ENCODE measurements around the gene KCNIP1.

KCNIP1 gene

DNA sequence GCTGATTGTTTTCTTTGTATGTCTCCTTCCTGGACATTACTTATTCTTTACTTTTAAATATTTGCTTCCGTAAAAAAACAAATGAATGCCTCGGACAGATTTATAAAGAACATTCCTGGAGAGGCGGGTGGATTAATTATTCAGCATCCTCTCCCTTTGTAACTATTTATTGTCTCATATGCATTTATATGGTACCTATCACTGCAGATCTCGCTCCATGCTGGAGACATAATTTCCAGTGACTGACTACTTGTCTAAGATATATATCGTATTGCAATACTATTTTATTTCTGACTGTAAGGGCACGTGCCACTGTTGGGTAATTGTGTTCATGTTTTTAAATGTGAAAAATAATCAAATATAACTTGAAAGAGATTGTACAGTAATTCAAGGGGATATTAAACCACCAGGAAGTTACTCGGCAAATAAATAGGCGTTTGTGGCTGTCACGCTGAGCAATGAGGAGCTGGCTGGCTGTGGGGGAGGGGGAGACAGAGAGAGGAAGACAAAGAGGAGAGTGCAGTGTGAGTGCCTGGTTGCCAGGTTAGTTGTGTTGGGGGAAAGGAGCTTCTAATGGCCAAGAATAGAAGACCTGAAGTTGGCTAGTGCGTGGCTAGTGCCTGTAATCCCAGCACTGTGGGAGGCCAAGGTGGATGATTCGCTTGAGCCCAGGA is 147.9 kb downstream of the KCNIP1 start:
- no peak for DNase-seq

DNA sequence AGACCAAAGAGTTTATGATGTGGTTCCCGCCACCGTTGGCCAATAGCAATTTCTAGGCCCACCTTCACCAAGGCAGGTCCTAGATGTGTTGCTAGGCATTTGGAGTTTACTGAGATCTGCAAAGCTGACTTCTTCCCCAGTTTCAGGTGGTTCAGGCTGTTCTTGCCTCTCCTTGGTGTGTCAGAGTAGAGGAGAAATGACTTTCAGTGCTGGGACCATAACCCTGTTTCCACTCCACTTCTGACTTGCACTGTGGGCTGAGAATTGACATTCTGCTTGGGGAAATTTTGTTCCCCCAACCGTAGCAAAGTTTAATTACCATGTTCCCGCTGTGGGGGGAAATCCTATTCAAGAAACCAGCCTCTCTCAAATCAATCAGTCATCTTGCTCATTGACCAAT is 151.7 kb downstream of the KCNIP1 start:
- no peak for DNase-seq

DNA sequence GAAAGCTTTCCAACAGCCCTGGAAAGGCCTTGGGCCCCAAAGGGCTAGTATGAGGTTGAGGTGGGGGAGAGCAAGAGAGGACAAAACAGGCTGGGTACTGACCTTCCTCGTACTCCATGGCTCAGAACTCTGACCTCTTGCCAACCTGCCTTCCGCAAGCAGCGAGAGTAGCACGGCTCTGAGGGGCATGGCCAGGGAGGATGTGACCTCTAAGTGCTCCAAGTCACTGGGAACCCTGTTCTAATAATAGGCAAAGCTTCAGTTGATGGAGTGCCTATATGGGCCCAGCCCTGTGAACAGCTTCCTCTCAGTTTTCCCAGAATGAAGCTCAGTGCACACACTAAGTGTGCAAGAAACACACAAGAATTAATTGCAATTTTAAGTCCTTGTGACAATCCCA is 152.1 kb downstream of the KCNIP1 start:
- DNase-seq, result no peak

DNA sequence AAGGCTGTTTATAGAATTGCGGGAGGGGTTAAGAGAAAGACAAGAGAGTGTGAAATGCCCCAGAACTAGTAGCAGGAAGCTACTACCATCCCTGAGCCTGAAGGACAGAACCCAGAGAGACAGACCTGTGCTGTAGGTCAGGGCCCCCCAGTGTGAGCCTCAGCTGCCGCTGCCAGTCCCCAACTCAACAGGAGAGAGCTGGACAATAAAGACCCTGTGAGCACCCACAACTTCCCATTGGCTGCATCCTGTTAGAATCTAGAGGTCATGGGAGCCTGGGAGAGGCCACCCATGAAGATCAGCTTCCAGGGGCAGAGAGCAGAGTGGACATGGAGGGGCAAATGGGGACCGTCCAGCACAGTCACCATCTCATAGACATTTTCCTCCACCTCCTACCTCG is 152.5 kb downstream of the KCNIP1 start:
- no peak for DNase-seq

DNA sequence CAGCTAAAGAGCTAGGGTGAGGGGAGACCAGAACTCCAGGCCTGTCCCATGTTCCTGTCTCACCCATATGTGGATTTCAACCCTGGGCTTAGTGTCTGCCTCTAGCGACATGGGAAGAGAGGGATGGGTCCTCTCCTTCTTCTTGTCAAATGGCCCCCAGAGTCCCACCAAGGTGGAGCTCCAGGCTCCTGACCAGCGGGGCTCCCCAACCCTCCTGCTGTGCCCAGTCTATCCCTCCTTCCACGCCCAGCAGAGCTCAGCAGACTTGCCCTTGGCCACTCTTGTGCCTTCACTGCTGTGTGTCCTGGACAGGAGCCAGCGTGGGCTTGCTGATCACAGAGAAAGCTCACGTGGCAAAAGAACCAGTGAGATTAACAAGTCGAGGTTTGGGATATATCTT is 156.7 kb downstream of the KCNIP1 start:
- no peak for DNase-seq

DNA sequence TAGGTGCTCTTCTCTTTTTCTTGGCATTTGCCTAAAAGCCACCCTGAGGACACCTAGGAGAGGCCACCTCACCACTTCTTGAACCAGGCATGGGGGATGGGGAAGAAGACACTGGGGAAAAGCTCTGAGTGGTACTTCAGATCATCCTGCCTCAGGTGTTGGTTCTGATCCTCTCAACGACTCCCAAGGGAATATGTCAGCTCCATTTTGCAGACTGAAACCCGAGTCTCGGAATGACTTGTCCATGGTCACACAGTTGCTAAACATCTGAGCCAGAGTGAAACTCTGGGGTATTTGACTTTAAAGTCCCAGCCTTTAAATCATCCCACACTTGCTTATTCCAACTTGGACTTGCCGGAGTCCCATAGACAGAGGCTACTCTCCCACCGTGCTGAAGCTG is 159.1 kb downstream of the KCNIP1 start:
- no peak for DNase-seq

DNA sequence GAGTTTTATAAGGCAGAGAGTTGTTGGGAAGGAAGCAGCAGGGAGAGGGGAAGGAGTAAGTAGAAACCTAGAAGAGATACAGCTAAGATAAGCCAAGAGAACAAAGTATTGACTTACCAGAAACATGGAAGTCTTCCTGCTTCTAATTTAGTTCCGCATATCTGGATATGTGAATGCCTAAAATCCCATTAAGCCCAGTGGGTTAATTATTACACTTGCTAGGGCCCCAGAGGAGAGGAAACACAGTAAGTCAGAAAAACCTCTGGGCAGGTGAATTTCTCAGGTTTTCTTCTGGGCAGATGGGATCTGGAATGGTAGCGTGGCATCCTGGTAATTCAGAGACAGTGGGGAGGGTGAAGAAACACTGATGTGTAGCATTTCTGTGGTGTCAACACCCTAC is 175.0 kb downstream of the KCNIP1 start:
- DNase-seq, result no peak

DNA sequence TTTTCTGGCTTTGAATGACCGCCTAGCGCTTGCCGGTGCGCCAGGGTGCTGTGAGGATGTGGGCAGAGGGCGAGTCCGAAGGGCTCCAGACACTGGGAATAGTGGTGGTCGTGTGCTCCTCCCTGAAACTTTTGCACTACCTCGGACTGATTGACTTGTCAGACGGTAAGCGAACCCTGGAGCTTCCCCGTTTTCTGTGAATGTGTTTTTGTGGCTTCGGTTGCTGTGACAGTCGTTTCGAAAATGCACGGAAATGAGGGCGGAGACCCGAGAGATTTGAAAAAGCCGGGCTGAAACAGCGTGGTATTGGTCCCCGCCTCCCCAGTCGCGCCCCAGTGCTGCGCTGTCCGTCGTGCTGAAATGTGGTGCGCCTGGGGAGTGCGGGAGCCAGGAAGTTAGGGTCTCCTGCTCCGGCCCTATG is 177.2 kb downstream of the KCNIP1 start:
- no peak for DNase-seq

DNA sequence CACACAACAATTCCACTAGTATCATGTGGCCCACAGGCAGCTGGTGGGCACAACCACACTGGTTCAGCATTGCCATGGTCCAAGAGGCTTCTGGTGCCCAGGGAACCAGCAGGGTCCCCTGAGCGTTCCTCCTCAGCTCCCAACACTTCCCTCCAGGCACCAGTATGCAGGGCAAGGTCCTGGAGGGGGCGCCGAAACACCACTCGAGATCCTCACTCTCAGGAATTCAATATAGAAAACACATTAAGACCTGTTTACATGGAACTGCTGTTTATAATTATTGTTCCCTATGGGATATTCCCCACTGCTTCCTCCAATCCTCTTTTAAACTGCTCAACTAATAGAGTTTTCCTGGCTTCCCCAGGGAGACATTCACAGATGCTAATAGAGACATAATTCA is 187.8 kb downstream of the KCNIP1 start:
- no peak for DNase-seq

DNA sequence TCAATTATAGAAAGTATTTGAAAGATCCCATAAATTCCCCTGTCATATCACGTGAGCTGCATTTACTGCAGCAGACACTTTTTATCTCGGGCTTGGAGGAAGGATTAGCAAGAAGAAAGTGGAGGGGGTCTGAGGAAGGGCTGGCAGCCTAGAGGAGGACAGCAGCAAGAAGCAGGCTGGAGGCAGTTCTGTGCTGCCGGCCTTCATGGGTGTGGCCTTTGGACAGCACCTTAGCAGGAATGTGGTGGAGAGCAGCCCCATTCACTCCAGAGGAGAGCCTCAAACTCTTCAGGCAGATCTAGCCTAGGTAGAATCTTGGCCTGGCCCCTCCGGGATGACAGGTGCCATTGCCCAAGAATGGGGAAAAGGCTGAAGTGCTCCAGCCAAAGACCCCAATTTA is 189.9 kb downstream of the KCNIP1 start:
- DNase-seq, result no peak

DNA sequence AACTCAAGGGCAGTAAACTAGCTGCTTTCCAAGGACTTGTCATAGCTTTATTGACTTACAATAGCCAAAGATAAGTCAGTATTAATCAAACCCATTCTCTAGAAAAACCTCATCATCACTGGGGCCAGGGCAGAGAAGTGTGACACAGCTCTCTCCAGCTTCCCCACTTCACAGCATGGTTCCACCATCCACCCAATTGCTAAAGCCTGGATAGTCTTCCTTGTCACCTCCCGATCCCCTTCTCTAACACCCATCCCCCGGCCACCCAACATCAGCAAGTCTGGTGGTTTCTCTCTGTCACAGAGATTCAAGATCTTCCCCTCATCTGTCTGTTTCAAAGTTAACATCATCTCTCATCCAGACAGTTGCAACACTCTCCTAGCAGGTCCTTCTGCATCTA is 191.1 kb downstream of the KCNIP1 start:
- no peak for DNase-seq

DNA sequence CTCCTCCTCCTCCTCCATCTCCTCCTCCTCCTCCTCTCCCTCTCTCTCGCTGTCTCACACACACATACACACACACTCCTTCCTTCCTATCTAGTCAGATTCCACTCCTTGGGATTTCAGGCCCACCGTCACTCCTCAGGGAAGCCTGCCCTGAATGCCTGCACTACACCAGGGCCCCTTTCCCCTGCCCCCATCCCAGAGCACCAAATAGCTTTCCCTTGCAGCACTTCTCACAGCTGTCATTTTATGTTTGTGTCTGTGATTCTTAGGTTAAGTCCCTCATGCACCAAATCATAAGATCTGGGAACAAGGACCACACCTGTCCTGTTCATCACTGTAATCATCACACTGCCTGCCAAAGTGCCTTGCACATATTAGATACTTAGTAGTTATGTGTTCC is 193.2 kb downstream of the KCNIP1 start:
- DNase-seq, result no peak

DNA sequence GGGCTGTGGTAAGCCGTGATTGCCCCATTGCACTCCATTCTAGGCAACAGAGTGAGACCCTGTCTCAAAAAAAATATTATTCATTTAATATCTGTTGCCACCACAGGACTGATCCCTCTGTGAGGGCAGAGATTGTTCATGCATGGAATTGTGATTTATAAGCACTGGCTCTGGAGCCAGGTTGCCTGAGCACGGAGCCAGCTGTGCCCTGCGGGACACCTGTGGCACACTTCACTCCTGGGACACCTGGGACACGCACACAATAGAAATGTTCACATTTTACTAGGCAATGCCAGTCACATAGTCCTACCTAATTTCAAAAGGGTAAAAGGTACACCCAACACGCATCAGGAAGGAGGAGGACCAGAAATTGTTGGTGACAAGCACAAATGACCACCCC is 196.7 kb downstream of the KCNIP1 start:
- no peak for DNase-seq

DNA sequence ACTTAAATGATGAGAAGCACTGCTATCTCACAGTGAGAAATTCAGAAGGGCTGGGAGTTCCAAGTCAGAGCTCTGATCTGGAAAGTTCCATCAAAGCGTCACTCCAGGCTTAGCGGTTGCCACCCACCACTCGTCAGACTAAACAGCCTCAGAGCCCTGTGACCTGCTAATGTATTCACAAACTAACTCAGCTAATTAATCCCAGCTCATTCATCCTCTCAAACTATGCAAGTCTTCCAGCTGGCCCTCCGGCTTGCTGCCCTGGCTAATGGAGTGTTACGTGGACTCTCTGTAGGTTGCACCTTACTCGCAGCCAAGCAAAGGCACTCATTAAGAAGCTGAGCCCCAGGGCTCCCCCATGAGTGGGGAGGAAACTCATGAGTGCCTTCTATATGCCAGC is 197.5 kb downstream of the KCNIP1 start:
- DNase-seq, result no peak

DNA sequence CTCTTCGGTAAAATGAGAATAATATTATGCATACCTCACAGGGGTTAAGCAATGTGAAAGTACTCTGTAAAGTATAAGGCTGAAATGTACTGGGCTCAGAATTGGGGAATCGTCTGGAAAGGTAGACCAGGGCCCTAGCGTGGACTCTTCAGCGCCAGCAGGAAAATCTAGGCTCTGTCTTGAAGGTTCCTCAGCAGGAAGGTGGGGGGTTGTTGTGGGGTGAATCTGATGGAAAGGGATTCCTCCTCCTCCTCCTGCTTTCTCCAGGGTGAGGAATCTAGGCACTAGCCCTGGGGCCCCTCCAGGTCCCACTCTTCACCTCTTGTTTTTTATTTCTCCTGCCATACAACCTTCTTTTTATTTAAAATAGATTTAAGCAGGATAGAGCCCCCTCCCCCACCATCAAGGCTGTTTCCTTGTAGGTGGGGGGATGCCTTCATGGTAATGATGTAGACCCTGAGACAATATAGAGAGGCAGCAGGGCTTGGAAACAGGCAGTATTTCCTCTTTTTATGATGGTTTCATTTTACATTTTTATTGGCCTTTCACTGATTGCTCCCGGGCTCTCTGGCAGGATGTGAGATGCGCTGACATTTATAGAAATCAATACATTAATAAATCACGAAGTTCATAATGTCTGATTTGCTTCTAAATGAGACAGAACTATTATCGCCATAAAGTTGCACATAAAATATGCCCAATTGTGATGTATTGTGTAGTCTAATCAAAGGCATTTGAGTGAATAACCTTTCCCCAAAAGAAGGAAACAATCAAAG is 200.8 kb downstream of the KCNIP1 start:
- no peak for DNase-seq

DNA sequence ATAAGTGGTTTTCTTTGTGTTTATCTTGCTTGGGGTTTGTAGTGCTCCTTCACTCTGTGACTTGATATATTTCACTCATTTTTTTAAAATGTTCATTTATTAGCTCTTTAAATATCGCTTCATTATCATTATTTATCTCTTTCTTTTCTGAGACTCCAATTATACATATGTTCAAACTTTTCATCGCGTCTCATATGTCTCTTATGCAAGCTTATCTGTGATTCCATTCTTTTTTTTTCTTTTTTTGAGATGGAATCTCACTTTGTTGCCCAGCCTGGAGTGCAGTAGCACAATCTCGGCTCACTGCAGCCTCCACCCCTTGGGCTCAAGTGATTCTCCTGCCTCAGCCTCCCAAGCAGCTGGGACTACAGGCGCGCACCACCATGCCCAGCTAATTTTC is 205.8 kb downstream of the KCNIP1 start:
- no peak for DNase-seq

DNA sequence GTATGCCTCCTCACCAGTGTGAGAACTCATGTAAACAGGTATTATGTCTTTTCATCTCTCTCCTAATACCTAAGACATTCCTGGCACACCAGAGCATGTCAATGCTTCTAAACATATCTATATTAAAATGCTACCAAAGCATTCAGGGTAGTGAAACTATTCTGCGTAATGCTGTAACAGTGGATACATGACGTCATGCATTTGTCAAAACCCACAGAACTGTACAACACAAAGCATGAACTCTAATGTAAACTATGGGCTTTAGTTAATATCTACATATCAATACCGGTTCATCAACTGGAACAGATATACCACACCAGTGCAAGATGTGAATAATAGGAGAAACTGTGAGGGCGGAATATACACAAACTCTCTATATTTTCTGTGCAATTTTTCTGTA is 207.5 kb downstream of the KCNIP1 start:
- no peak for DNase-seq

DNA sequence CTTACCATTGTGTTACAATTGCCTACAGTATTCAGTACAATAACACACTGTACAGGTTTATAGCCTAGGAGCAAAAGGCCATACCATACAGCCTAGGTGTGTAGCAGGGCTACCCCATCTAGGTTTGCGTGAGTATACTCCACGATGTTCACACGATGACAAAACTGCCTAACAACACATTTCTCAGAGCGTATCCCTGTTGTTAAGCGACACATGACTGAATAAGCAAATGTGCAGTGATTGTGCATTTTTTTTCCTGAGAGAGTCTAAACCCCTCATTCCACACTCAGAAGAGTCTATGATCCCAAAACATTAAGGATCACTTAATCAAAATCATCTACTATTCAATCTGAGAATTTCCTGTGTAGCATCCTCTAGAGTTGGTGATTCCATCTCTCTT is 211.3 kb downstream of the KCNIP1 start:
- DNase-seq, result no peak

DNA sequence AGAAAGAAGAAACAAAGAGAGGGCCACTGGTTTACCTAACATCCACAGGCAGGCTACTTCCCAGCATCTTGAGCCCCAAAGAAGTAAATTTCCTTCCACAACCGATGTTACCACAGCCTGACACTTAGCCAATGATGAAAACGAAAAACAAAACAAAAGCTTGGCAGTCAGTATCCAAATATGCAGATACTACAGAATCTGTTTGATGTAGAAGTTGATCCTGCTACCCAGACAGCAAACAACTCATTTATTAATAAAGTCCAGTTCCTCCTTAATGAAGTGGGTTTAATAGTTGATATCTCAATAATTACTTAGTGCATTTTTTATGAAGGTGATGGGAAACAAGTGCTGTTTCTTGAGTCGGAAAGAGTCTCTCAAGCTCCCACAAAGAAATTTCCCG is 212.6 kb downstream of the KCNIP1 start:
- no peak for DNase-seq

DNA sequence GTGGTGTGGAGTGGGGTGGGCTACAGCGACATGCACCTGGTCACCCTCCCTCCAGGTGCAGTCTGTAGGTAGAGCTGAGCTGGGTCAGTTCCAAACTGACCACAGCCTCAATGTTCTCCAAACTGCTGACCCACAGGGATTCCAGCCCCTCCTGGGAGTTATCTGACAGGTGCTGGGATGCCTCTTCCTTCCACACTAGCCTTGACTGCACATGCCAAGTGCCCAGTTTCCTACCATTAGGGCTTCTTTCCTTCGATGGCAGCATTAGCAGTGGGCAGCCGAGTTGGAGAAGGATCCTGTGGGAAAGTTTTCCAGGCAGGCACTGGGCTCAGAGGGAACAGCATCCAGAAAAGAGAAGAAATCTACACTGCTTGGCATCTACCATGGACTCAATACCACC is 215.7 kb downstream of the KCNIP1 start:
- no peak for DNase-seq

DNA sequence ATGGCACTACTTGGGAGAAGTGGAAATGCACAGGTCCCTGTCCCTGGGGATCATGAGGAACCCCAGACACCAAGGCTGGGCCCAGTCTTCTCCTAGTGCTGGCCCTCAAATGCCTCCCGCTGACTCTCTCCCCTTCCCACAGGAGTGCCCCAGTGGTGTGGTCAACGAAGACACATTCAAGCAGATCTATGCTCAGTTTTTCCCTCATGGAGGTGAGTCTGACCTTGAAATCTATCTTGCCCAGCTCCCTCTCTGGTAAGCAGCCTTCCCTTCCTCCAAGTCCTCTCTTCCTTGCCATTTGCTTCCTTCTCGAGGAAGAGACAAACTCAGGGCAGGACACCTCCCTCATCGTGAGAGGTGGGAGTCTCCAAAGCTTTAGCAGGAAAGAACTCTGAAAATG is 216.4 kb downstream of the KCNIP1 start:
- DNase-seq, result no peak

DNA sequence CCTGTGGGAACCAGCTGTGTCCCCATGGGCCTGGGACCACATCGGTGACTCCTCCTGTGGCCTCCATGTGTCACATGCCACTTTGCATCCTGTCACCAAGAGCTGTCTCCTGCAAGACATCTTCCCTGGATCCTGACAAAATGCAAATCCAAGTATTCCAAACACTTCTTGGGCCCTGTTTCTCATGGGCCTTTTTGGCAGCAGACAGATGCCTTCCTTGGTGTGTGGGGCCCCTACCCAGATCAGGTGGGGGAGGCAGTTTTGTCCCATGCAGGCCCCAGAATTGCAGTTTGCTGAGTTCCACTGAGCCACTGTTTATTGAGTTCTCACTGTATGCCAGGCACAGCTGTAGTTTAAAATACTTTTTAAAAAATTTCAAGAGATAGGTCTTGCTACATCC is 217.2 kb downstream of the KCNIP1 start:
- no peak for DNase-seq

DNA sequence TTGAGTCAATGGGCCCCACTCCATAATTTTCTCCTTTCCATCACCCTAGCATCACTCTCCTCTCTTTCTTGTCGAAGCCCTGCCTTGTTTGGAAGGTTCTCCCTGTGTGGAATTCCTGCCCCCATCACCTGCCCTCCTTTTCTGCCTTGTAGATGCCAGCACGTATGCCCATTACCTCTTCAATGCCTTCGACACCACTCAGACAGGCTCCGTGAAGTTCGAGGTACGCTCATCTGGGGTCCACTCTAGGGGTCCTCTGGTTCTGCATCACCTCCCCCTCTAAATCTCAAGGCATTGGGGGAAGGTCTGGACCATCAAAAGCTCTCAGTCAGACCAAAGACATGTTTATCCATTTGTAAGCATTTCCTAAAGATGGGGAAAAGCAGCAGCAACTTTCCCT is 217.9 kb downstream of the KCNIP1 start:
- DNase-seq, result no peak

DNA sequence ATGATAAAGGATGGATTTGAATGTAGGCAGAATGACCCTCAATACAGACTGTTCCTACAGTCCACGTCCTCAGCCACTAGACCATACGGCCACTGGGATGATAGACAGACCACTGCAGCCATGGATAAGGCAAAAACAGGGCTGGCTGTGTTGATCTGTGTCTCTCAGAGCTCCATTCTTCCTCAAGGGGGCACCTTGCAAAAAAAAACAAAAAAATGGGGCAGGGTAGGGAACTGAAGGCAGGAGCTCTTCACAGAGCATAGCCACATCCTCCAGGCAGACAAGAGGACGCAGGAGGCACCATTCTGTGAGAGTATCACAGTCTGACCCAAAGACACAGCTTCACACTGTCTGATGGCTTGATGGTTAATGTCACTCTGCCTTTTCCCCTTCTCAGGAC is 218.5 kb downstream of the KCNIP1 start:
- DNase-seq, result no peak

DNA sequence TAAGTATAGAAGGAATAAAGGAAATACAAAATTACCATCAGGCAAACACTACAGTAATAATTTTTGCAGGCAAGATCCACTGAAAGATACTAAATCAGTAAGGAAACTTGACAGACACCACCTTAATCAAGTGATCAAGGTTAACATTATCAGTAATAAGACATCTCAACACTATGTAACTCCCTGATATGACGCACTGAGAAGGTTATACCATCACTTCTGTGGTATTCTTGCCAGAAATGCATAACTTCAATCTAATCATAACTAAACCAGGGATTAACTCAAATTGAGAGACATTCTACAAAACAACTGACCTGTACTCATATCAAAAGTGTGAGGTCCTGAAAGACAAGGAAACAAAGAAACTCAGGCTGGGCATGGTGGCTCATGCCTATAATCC is 227.2 kb downstream of the KCNIP1 start:
- DNase-seq, result no peak
